ENCODE results near the gene HOXC6. TPM values are rescaled to one million over a fixed set of nuclear protein-coding genes. Genes with fewer than 3 reads are reported as not detected.
A peak's percentile ranks its signal among the peaks of the same experiment; 100 is the strongest.

HOXC6 gene
- total RNA-seq (2014; rRNA removed; shearing (Covaris generic)) = 2.7 and 3.7 TPM in 2 replicates

GRCh38 chr12:54028314-54029201 lies at the start of gene HOXC6:
Gene HOXC6, plus strand, starts transcription at chr12:54028440. Its CDS starts 82 bp downstream, at chr12:54028522.

GRCh38 chr12:53984901-53985691 lies 43.1 kb upstream of the HOXC6 start, which contains the start of gene HOXC10:
Gene HOXC10, plus strand, starts transcription at chr12:53985146. Its CDS starts 114 bp downstream, at chr12:53985260.

GRCh38 chr12:54000116-54001114 lies 27.8 kb upstream of the HOXC6 start, which contains the start of gene HOXC9:
Gene HOXC9, plus strand, starts transcription at chr12:54000161. Its CDS starts 28 bp downstream, at chr12:54000189.

GRCh38 chr12:54032627-54033100 lies 4.4 kb downstream of the HOXC6 start, which contains the start of gene HOXC5:
Gene HOXC5, plus strand, starts transcription at chr12:54033050. Its CDS starts 73 bp downstream, at chr12:54033123.

GRCh38 chr12:54053751-54054741 lies 25.8 kb downstream of the HOXC6 start, which contains the start of gene HOXC4:
Gene HOXC4, plus strand, starts transcription at chr12:54053835. Its CDS starts 88 bp downstream, at chr12:54053923.

Small RNA genes lying within 50 kb of the gene (small RNA-seq; reads per million reads assigned to genes)
- gene HOXC5 (not detected), gene MIR196A2 (3.6 reads per million, percentile 81 among the genes with 10 or more reads in this experiment), gene MIR615 (1.0 reads per million, percentile 55 among the genes with 10 or more reads in this experiment)

Other genes starting within 250 kb of the HOXC6 start
- gene HOXC13, start 89.6 kb upstream of the HOXC6 start, total RNA-seq (2014; rRNA removed; shearing (Covaris generic)) = 5.1 and 6.0 TPM in 2 replicates
- 2.6 and 2.8 TPM in 2 replicates for gene HOXC12, start 73.5 kb upstream of the HOXC6 start, total RNA-seq (2014; rRNA removed; shearing (Covaris generic))
- gene HOXC11, start 55.3 kb upstream of the HOXC6 start, total RNA-seq (2014; rRNA removed; shearing (Covaris generic)) = 3.2 and 4.2 TPM in 2 replicates
- gene HOTAIR, start 53.5 kb upstream of the HOXC6 start, total RNA-seq (2014; rRNA removed; shearing (Covaris generic)) = 0.50 and 1.7 TPM in 2 replicates
- gene HOXC10, start 43.3 kb upstream of the HOXC6 start, total RNA-seq (2014; rRNA removed; shearing (Covaris generic)) = 13.2 and 15.5 TPM in 2 replicates
- 8.4 and 11.2 TPM in 2 replicates for gene HOXC9, start 28.3 kb upstream of the HOXC6 start, total RNA-seq (2014; rRNA removed; shearing (Covaris generic))
- gene HOXC8, start 19.5 kb upstream of the HOXC6 start, total RNA-seq (2014; rRNA removed; shearing (Covaris generic)) = 3.8 and 4.5 TPM in 2 replicates
- gene HOXC5, start 4.6 kb downstream of the HOXC6 start, total RNA-seq (2014; rRNA removed; shearing (Covaris generic)) = 0.19 and 0.58 TPM in 2 replicates
- 2.3 and 4.3 TPM in 2 replicates for gene HOXC4, start 25.4 kb downstream of the HOXC6 start, total RNA-seq (2014; rRNA removed; shearing (Covaris generic))
- 85.1 and 86.0 TPM in 2 replicates for gene SMUG1, start 160.5 kb downstream of the HOXC6 start, total RNA-seq (2014; rRNA removed; shearing (Covaris generic))

All from A375 (cell line).